Ishikawa (cell line): Measurements from ENCODE around the gene CLTA.

ENCODE experiments used
- CREB1 ChIP-seq: IDR thresholded peaks from 2 replicates; pipeline ENCODE4 v1.6.1; 2012; ENCODE audit warnings: low read depth
- EGR1 ChIP-seq: IDR thresholded peaks from 2 replicates; pipeline ENCODE4 v1.6.1; 2012
- EP300 ChIP-seq: IDR thresholded peaks from 2 replicates; pipeline ENCODE4 v1.6.1; 2012; ENCODE audit warnings: borderline replicate concordance
- MAX ChIP-seq: IDR thresholded peaks from 2 replicates; pipeline ENCODE4 v1.6.1; 2012
- NFIC ChIP-seq: IDR thresholded peaks from 2 replicates; pipeline ENCODE4 v1.6.1; 2012
- RAD21 ChIP-seq: IDR thresholded peaks from 2 replicates; pipeline ENCODE4 v1.6.1; 2012; ENCODE audit warnings: low read depth
- TEAD4 ChIP-seq: IDR thresholded peaks from 2 replicates; pipeline ENCODE4 v1.6.1; 2012

DNA sequence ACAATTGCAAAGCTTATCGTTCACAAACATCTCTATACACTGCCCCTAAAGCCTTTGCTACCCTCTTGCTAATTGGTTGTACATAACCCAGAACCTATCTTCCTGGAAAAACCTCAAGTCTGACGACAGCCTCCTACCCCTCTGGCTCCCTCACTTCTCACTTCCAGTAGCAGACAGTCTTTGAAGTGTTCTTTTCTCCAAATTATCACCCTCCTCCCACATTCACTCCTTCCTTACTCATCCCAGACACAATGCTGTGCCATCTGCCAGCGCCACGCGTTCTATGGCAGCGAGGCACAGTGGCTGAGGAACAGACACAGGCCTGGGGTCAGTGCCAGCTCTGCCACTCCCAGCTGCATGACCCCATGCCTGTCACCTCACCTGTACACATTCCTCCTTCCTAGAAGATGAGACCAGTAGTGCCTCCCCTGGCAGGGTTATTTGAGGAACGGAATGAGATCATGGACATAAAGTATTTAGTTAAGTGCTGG, 27.7 kb downstream of the CLTA start:
- TF ChIP-seq CREB1, result no peak
- no peak for TF ChIP-seq EP300
- no peak for TF ChIP-seq TEAD4
- no peak for TF ChIP-seq MAX
- no peak for TF ChIP-seq EGR1
- no peak for TF ChIP-seq NFIC
- TF ChIP-seq RAD21, result no peak
